AG04450 (cell line): ENCODE measurements around the gene ARMH2. TPM values are rescaled to one million over a fixed set of nuclear protein-coding genes. Genes with fewer than 3 reads are reported as not detected.

Experiments used
- CTCF ChIA-PET: fragments of 300-600, 350-600 bp; formaldehyde crosslinking; extraction: SDS; loops from one replicate; lab custom pipeline; 2022; ENCODE audit warnings: antibody characterized with exemption, inconsistent platforms; lab: Charles Lee
- POLR2A ChIA-PET: fragments of 350-600 bp; formaldehyde crosslinking; extraction: SDS; loops from one replicate; lab custom pipeline; 2021; ENCODE audit warnings: antibody characterized with exemption, inconsistent platforms; lab: Yijun Ruan, JAX
- DNase-seq: peaks from one replicate; pipeline ENCODE4 v3.0.0-alpha.2; 2011; ENCODE audit warnings: low read depth, low spot score
- H3K27ac ChIP-seq: one replicate; pipeline ENCODE4 v1.5.1; 2012; ENCODE audit warnings: low read depth, low read length, control low read depth
- H3K27me3 ChIP-seq: one replicate; pipeline ENCODE4 v1.6.0; 2012; ENCODE audit warnings: low read length; ENCODE audit not compliant: control insufficient read depth, insufficient read depth
- H3K4me3 ChIP-seq: 2 replicates; pipeline ENCODE4 v1.5.1; 2011; ENCODE audit warnings: mild to moderate bottlenecking, low read depth, low read length, control low read depth
- H3K9me3 ChIP-seq: 2 replicates; pipeline ENCODE4 v1.5.1; 2012; ENCODE audit warnings: low read length; ENCODE audit not compliant: control insufficient read depth, insufficient read depth
- CTCF ChIP-seq: IDR thresholded peaks from 2 replicates; pipeline ENCODE4 v1.5.1; 2011; ENCODE audit warnings: low read depth, low read length, control low read depth, inconsistent platforms
- polyA plus RNA-seq: library from polyadenylated mRNA; depleted of rRNA; stranded (reverse); fragments of >200 nt; gene quantifications from 2 replicates; pipeline ENCODE4 v1.2.3, GENCODE V29; 2011

The ARMH2 gene
- polyA plus RNA-seq, 1 experiment, result not detected

- ChIA-PET POLR2A (interaction anchor here (0.6 kb wide), 1 partner anchor 108 kb away, joined by 3 read pairs; no protein-coding TSS in a partner anchor), CTCF (interaction anchor here (0.5 to 0.9 kb wide), 3 partner anchors 96 to 223 kb away, joined by 3 to 5 read pairs (median 3); no protein-coding TSS in a partner anchor)
- H3K27ac ChIP-seq, result no peak overlapping the region
- no peak overlapping the region for H3K4me3 ChIP-seq
- H3K27me3 ChIP-seq, result no peaks in the 10 kb centered on the region
- H3K9me3 ChIP-seq, result no peaks in the 10 kb centered on the region
- TF ChIP-seq CTCF, result no peak
- no peak for DNase-seq
Observed at GRCh38 chr6:24795106-24795505, 3.6 kb downstream of the ARMH2 start.

- POLR2A ChIA-PET, result no interaction called here
- DNase-seq, result no peak
- no peak for TF ChIP-seq CTCF
- no peak overlapping the region for H3K27ac ChIP-seq
- no peak overlapping the region for H3K4me3 ChIP-seq
- H3K27me3 ChIP-seq, result no peaks in the 10 kb centered on the region
- no peaks in the 10 kb centered on the region; the same call in 1 of the 2 replicates for H3K9me3 ChIP-seq
- CTCF ChIA-PET, result interaction anchor here (0.7 to 1.3 kb wide), 4 partner anchors 44 to 283 kb away, joined by 3 to 4 read pairs (median 3); no protein-coding TSS in a partner anchor
Observed at GRCh38 chr6:24788031-24788665, 10.6 kb downstream of the ARMH2 start.

- ChIA-PET POLR2A (no interaction called here), CTCF (interaction anchor here (2.3 to 3.1 kb wide), 2 partner anchors 199 to 291 kb away, joined by 6 to 9 read pairs; no protein-coding TSS in a partner anchor)
- Histone ChIP-seq H3K9me3 (no peaks in the 10 kb centered on the region), H3K27me3 (no peaks in the 10 kb centered on the region), H3K4me3 (no peak overlapping the region), H3K27ac (no peak overlapping the region)
- DNase-seq, result no peak
- TF ChIP-seq CTCF, result no peak
Observed at GRCh38 chr6:24780206-24780605, 18.5 kb downstream of the ARMH2 start.

- TF ChIP-seq CTCF, result no peak
- no peak for DNase-seq
- H3K9me3 ChIP-seq, result no peaks in the 10 kb centered on the region; the same call in 1 of the 2 replicates
- POLR2A ChIA-PET, result no interaction called here
- CTCF ChIA-PET, result interaction anchor here (2.3 to 3.1 kb wide), 2 partner anchors 198 to 291 kb away, joined by 6 to 9 read pairs; no protein-coding TSS in a partner anchor
- H3K27me3 ChIP-seq, result no peaks in the 10 kb centered on the region
- no peak overlapping the region for H3K4me3 ChIP-seq
- H3K27ac ChIP-seq, result no peak overlapping the region
Observed at GRCh38 chr6:24779416-24780016, 19.2 kb downstream of the ARMH2 start.

- Histone ChIP-seq H3K27ac (no peak overlapping the region), H3K4me3 (no peak overlapping the region), H3K27me3 (no peaks in the 10 kb centered on the region), H3K9me3 (no peaks in the 10 kb centered on the region; the same call in 1 of the 2 replicates)
- TF ChIP-seq CTCF, result no peak
- no peak for DNase-seq
- ChIA-PET POLR2A (no interaction called here), CTCF (interaction anchor here (2.3 to 3.1 kb wide), 2 partner anchors 198 to 292 kb away, joined by 6 to 9 read pairs; no protein-coding TSS in a partner anchor)
Observed at GRCh38 chr6:24778878-24779277, 19.8 kb downstream of the ARMH2 start.
